WTC11 (cell line): ENCODE results near the gene ASZ1. TPM values are rescaled to one million over a fixed set of nuclear protein-coding genes. Genes with fewer than 3 reads are reported as not detected.

Experiments used
- ATAC-seq: fragments of 200-7000 bp; cut with Tn5 transposase; 2 replicates; pipeline ENCODE4 v1.10.0; 2021; ENCODE audit warnings: mild to moderate bottlenecking, moderate library complexity
- CTCF ChIA-PET: fragments of 300-600 bp; sonication (Branson Sonifier 250); formaldehyde crosslinking; loops from one replicate; lab custom pipeline; 2021; ENCODE audit warnings: antibody characterized with exemption; lab: Charles Lee
- POLR2A ChIA-PET: fragments of 350-600 bp; sonication (Branson Sonifier 250); formaldehyde crosslinking; loops from one replicate; lab custom pipeline; 2021; ENCODE audit warnings: antibody characterized with exemption; lab: Charles Lee
- DNase-seq: peaks from one replicate; pipeline ENCODE4 v3.0.0; 2021; ENCODE audit warnings: low spot score
- H3K27ac Mint-ChIP-seq: 2 replicates; pipeline ENCODE4 v1.8.0; 2021; ENCODE audit warnings: mixed read lengths
- H3K27me3 Mint-ChIP-seq: 2 replicates; pipeline ENCODE4 v1.8.0; 2021; ENCODE audit warnings: low read depth, mild to moderate bottlenecking, moderate library complexity, mixed read lengths
- H3K36me3 Mint-ChIP-seq: 2 replicates; pipeline ENCODE4 v1.8.0; 2021; ENCODE audit warnings: mixed read lengths
- H3K4me1 Mint-ChIP-seq: 2 replicates; pipeline ENCODE4 v1.8.0; 2022; ENCODE audit warnings: mixed read lengths
- H3K4me3 Mint-ChIP-seq: 2 replicates; pipeline ENCODE4 v1.8.0; 2021; ENCODE audit warnings: mild to moderate bottlenecking, moderate library complexity, mixed read lengths
- H3K9me3 Mint-ChIP-seq: 2 replicates; pipeline ENCODE4 v1.8.0; 2021; ENCODE audit warnings: mixed read lengths
- ATF1 ChIP-seq: sonication (generic); formaldehyde crosslinking; IDR thresholded peaks from 2 replicates; pipeline ENCODE4 v1.8.1; 2023; ENCODE audit warnings: mild to moderate bottlenecking, moderate library complexity, missing genetic modification reagents
- ELF4 ChIP-seq: sonication (generic); formaldehyde crosslinking; IDR thresholded peaks from 2 replicates; pipeline ENCODE4 v1.8.1; 2022; ENCODE audit warnings: low read depth, mild to moderate bottlenecking, moderate library complexity, missing genetic modification reagents
- HMGA2 ChIP-seq: fragments of 250-450 bp; sonication (Bioruptor Pico); IDR thresholded peaks from 2 replicates; pipeline ENCODE4 v1.4.0; 2021; ENCODE audit warnings: mild to moderate bottlenecking, moderate library complexity
- SOX15 ChIP-seq: fragments of 250-450 bp; sonication (Bioruptor Pico); IDR thresholded peaks from 2 replicates; pipeline ENCODE4 v1.9.0; 2021; ENCODE audit warnings: mild to moderate bottlenecking
- SP1 ChIP-seq: sonication (generic); formaldehyde crosslinking; conservative IDR thresholded peaks from 2 replicates; pipeline ENCODE4 v1.8.1; 2022; ENCODE audit warnings: missing genetic modification reagents
- ZNF138 ChIP-seq: sonication (generic); formaldehyde crosslinking; conservative IDR thresholded peaks from 2 replicates; pipeline ENCODE4 v1.8.1; 2022; ENCODE audit warnings: mild to moderate bottlenecking, moderate library complexity, missing genetic modification reagents
- ZNF416 ChIP-seq: fragments of 250-450 bp; sonication (Bioruptor Pico); IDR thresholded peaks from 2 replicates; pipeline ENCODE4 v1.9.0; 2021; ENCODE audit warnings: mild to moderate bottlenecking, inconsistent platforms
- total RNA-seq: library from RNA; stranded (reverse); gene quantifications from 3 replicates; pipeline ENCODE4 v1.2.3, GENCODE V29; 2021
- TF ChIP-seq, protein P1 (sequence below): sonication (generic); formaldehyde crosslinking; conservative IDR thresholded peaks from 2 replicates; pipeline ENCODE4 v1.8.1; 2022; ENCODE audit warnings: mild to moderate bottlenecking, missing genetic modification reagents
- TF ChIP-seq, protein P2 (sequence below): sonication (generic); formaldehyde crosslinking; IDR thresholded peaks from 2 replicates; pipeline ENCODE4 v1.8.1; 2023; ENCODE audit warnings: mild to moderate bottlenecking, missing genetic modification reagents
- TF ChIP-seq, protein P3 (sequence below): sonication (generic); formaldehyde crosslinking; IDR thresholded peaks from 2 replicates; pipeline ENCODE4 v1.8.1; 2022; ENCODE audit warnings: low read depth, mild to moderate bottlenecking, moderate library complexity, missing genetic modification reagents, borderline replicate concordance
- TF ChIP-seq, protein P4 (sequence below): sonication (generic); formaldehyde crosslinking; IDR thresholded peaks from 2 replicates; pipeline ENCODE4 v1.8.1; 2023; ENCODE audit warnings: mild to moderate bottlenecking, missing genetic modification reagents, borderline replicate concordance
- TF ChIP-seq, protein P5 (sequence below): fragments of 250-450 bp; sonication (Bioruptor Pico); IDR thresholded peaks from 2 replicates; pipeline ENCODE4 v1.9.0; 2021; ENCODE audit warnings: mild to moderate bottlenecking, borderline replicate concordance
- TF ChIP-seq, protein P6 (sequence below): sonication (generic); formaldehyde crosslinking; IDR thresholded peaks from 2 replicates; pipeline ENCODE4 v1.8.0; 2023; ENCODE audit warnings: missing genetic modification reagents

ASZ1 gene
- total RNA-seq, 1 experiment from 2014 or later = not detected

DNA sequence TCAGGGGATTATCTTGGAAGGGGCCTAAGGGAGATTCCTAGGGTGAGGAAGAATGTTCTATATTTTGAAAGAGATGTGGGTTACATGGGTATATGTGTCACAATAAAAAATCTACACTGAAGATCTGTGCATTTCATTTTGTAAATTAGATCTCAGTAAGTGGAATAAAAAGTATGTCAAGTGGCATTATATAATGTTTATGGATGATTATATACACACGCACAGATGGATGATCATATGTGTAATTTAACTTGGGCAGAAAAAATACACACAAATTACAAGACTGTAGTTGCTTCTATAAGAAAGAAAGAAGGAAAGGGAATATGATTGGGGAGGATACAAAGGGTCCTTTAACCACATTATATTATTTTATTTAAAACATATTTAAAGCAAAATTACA lies 18.5 kb downstream of the ASZ1 start (continued):
- TF ChIP-seq, protein P1, sequence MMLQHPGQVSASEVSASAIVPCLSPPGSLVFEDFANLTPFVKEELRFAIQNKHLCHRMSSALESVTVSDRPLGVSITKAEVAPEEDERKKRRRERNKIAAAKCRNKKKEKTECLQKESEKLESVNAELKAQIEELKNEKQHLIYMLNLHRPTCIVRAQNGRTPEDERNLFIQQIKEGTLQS = no peak
- TF ChIP-seq ZNF138 (CRISPR knock-in tag) = no peak

DNA sequence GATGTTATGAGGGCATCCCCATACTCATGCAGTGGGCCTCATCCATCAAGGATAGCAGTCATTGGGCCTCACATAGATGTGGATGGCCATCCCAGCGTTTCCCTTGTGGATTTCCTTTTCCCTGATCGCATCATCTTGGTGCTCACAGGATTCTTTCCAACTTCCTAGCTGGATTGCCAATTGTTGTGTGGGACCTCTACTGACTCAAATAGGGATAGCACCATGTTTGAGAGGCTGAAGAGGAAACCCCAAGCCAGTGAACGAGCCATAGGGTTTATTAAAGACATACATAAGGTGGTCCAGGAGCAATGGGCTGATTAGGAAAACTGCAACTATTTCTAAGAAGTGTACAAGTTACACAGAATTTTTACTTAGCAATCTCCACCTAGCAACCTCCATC lies 21.8 kb downstream of the ASZ1 start:
- CTCF ChIA-PET = interaction anchor here (1.3 to 1.7 kb wide), 3 partner anchors 100 to 310 kb away, joined by 4 to 5 read pairs (median 4); no protein-coding TSS in a partner anchor
- no peak overlapping the region for H3K4me3 Mint-ChIP-seq
- H3K4me1 Mint-ChIP-seq = no peaks in the 10 kb centered on the region
- H3K27ac Mint-ChIP-seq = no peak overlapping the region
- POLR2A ChIA-PET = no interaction called here
- peak; percentile 83 for ATAC-seq
- no peaks in the 10 kb centered on the region for H3K27me3 Mint-ChIP-seq
- no peaks in the 10 kb centered on the region for H3K36me3 Mint-ChIP-seq
- TF ChIP-seq ATF1 (CRISPR knock-in tag) (no peak), HMGA2 (CRISPR knock-in tag) (no peak)
- TF ChIP-seq, protein P2, sequence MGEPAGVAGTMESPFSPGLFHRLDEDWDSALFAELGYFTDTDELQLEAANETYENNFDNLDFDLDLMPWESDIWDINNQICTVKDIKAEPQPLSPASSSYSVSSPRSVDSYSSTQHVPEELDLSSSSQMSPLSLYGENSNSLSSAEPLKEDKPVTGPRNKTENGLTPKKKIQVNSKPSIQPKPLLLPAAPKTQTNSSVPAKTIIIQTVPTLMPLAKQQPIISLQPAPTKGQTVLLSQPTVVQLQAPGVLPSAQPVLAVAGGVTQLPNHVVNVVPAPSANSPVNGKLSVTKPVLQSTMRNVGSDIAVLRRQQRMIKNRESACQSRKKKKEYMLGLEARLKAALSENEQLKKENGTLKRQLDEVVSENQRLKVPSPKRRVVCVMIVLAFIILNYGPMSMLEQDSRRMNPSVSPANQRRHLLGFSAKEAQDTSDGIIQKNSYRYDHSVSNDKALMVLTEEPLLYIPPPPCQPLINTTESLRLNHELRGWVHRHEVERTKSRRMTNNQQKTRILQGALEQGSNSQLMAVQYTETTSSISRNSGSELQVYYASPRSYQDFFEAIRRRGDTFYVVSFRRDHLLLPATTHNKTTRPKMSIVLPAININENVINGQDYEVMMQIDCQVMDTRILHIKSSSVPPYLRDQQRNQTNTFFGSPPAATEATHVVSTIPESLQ = no peak
- H3K9me3 Mint-ChIP-seq = no peaks in the 10 kb centered on the region
- no peak for DNase-seq

DNA sequence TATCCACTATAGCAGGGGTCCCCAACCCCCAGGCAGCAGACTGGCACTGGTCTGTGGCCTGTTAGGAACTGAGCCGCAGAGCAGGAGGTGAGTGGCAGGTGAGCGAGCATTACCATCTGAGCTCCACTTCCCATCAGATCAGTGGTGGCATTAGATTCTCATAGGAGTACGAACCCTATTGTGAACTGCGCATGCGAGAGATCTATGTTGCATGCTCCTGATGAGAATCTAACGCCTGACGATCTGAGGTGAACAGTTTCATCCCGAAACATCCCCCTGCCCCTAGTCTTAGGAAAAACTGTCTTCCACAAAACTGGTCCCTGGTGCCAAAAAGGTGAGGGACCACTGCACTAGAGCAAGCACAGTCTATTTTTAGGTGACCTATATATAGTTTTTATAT lies 23.6 kb downstream of the ASZ1 start:
- Mint-ChIP-seq H3K36me3 (no peaks in the 10 kb centered on the region), H3K9me3 (no peaks in the 10 kb centered on the region), H3K4me3 (no peak overlapping the region)
- ATAC-seq = no peak
- ChIA-PET CTCF (no interaction called here), POLR2A (no interaction called here)
- TF ChIP-seq SP1 = no peak
- no peak for TF ChIP-seq ZNF138 (CRISPR knock-in tag)
- TF ChIP-seq ELF4 (CRISPR knock-in tag) = no peak
- TF ChIP-seq, protein P3, sequence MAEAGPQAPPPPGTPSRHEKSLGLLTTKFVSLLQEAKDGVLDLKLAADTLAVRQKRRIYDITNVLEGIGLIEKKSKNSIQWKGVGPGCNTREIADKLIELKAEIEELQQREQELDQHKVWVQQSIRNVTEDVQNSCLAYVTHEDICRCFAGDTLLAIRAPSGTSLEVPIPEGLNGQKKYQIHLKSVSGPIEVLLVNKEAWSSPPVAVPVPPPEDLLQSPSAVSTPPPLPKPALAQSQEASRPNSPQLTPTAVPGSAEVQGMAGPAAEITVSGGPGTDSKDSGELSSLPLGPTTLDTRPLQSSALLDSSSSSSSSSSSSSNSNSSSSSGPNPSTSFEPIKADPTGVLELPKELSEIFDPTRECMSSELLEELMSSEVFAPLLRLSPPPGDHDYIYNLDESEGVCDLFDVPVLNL (CRISPR knock-in tag) = no peak
- TF ChIP-seq, protein P4, sequence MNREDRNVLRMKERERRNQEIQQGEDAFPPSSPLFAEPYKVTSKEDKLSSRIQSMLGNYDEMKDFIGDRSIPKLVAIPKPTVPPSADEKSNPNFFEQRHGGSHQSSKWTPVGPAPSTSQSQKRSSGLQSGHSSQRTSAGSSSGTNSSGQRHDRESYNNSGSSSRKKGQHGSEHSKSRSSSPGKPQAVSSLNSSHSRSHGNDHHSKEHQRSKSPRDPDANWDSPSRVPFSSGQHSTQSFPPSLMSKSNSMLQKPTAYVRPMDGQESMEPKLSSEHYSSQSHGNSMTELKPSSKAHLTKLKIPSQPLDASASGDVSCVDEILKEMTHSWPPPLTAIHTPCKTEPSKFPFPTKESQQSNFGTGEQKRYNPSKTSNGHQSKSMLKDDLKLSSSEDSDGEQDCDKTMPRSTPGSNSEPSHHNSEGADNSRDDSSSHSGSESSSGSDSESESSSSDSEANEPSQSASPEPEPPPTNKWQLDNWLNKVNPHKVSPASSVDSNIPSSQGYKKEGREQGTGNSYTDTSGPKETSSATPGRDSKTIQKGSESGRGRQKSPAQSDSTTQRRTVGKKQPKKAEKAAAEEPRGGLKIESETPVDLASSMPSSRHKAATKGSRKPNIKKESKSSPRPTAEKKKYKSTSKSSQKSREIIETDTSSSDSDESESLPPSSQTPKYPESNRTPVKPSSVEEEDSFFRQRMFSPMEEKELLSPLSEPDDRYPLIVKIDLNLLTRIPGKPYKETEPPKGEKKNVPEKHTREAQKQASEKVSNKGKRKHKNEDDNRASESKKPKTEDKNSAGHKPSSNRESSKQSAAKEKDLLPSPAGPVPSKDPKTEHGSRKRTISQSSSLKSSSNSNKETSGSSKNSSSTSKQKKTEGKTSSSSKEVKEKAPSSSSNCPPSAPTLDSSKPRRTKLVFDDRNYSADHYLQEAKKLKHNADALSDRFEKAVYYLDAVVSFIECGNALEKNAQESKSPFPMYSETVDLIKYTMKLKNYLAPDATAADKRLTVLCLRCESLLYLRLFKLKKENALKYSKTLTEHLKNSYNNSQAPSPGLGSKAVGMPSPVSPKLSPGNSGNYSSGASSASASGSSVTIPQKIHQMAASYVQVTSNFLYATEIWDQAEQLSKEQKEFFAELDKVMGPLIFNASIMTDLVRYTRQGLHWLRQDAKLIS (CRISPR knock-in tag) = no peak
- TF ChIP-seq, protein P5, sequence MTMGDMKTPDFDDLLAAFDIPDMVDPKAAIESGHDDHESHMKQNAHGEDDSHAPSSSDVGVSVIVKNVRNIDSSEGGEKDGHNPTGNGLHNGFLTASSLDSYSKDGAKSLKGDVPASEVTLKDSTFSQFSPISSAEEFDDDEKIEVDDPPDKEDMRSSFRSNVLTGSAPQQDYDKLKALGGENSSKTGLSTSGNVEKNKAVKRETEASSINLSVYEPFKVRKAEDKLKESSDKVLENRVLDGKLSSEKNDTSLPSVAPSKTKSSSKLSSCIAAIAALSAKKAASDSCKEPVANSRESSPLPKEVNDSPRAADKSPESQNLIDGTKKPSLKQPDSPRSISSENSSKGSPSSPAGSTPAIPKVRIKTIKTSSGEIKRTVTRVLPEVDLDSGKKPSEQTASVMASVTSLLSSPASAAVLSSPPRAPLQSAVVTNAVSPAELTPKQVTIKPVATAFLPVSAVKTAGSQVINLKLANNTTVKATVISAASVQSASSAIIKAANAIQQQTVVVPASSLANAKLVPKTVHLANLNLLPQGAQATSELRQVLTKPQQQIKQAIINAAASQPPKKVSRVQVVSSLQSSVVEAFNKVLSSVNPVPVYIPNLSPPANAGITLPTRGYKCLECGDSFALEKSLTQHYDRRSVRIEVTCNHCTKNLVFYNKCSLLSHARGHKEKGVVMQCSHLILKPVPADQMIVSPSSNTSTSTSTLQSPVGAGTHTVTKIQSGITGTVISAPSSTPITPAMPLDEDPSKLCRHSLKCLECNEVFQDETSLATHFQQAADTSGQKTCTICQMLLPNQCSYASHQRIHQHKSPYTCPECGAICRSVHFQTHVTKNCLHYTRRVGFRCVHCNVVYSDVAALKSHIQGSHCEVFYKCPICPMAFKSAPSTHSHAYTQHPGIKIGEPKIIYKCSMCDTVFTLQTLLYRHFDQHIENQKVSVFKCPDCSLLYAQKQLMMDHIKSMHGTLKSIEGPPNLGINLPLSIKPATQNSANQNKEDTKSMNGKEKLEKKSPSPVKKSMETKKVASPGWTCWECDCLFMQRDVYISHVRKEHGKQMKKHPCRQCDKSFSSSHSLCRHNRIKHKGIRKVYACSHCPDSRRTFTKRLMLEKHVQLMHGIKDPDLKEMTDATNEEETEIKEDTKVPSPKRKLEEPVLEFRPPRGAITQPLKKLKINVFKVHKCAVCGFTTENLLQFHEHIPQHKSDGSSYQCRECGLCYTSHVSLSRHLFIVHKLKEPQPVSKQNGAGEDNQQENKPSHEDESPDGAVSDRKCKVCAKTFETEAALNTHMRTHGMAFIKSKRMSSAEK (CRISPR knock-in tag) = no peak
- no peak for TF ChIP-seq ZNF416 (CRISPR knock-in tag)
- no peak for TF ChIP-seq SOX15
- TF ChIP-seq, protein P6, sequence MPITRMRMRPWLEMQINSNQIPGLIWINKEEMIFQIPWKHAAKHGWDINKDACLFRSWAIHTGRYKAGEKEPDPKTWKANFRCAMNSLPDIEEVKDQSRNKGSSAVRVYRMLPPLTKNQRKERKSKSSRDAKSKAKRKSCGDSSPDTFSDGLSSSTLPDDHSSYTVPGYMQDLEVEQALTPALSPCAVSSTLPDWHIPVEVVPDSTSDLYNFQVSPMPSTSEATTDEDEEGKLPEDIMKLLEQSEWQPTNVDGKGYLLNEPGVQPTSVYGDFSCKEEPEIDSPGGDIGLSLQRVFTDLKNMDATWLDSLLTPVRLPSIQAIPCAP (CRISPR knock-in tag) = no peak
- TF ChIP-seq, all 79 proteins: peak for 0
- H3K4me1 Mint-ChIP-seq = no peaks in the 10 kb centered on the region
- H3K27ac Mint-ChIP-seq = no peak overlapping the region
- no peak for DNase-seq
- H3K27me3 Mint-ChIP-seq = no peaks in the 10 kb centered on the region
